LNCaP clone FGC (cell line): ENCODE results near the gene LCTL.

Experiments used
- DNase-seq: peaks from one replicate; pipeline ENCODE4 v3.0.0-alpha.2; 2011; ENCODE audit warnings: low read depth
- H3K4me3 ChIP-seq: 2 replicates; pipeline ENCODE4 v1.5.1; 2011; ENCODE audit warnings: mild to moderate bottlenecking, low read depth, low read length, control low read depth
- CTCF ChIP-seq: IDR thresholded peaks from 2 replicates; pipeline ENCODE4 v1.5.1; 2012; ENCODE audit warnings: mild to moderate bottlenecking; ENCODE audit not compliant: control insufficient read depth, insufficient read depth; ENCODE audit errors: extremely low read depth

The LCTL gene

GRCh38 chr15:66573719-66574595 is 8.2 kb upstream of the LCTL start:
- no peak for TF ChIP-seq CTCF
- H3K4me3 ChIP-seq = no peak overlapping the region
- no peak for DNase-seq

GRCh38 chr15:66573348-66573718 is 7.5 kb upstream of the LCTL start:
- no peak for TF ChIP-seq CTCF
- DNase-seq = no peak
- no peak overlapping the region for H3K4me3 ChIP-seq

GRCh38 chr15:66572146-66572545 is 6.3 kb upstream of the LCTL start:
- no peak for TF ChIP-seq CTCF
- no peak overlapping the region for H3K4me3 ChIP-seq
- no peak for DNase-seq

GRCh38 chr15:66570842-66571478 is 5.2 kb upstream of the LCTL start:
- TF ChIP-seq CTCF = no peak
- DNase-seq = no peak
- no peak overlapping the region for H3K4me3 ChIP-seq

GRCh38 chr15:66570327-66570726 is 4.5 kb upstream of the LCTL start:
- no peak for DNase-seq
- TF ChIP-seq CTCF = no peak
- H3K4me3 ChIP-seq = no peak overlapping the region

- DNase-seq = no peak
- no peak for TF ChIP-seq CTCF
These were observed 3.8 kb upstream of the LCTL start for GRCh38 chr15:66569461-66570137.

More at GRCh38 chr15:66569461-66570137, 3.8 kb upstream of the LCTL start:
- H3K4me3 ChIP-seq = no peak overlapping the region
